Epithelial cell of proximal tubule (primary cell): ENCODE data around the gene MXI1. TPM values are rescaled to one million over a fixed set of nuclear protein-coding genes. Genes with fewer than 3 reads are reported as not detected.
"Not testable (repeated sequence)": the region's sequence is repeated elsewhere in the genome, so short reads cannot be mapped to it uniquely, and the experiment has no call there.

Experiments used
- DNase-seq: peaks from one replicate; pipeline ENCODE4 v3.0.0-alpha.2; 2011; ENCODE audit warnings: low read depth
- H3K4me3 ChIP-seq: 2 replicates; pipeline ENCODE4 v1.5.1; 2011; ENCODE audit warnings: low read depth, mild to moderate bottlenecking, low read length
- total RNA-seq: library from RNA; depleted of rRNA; stranded (reverse); fragments of >200 nt; gene quantifications from 2 replicates; pipeline ENCODE4 v1.2.3, GENCODE V29; 2015
- TF ChIP-seq, protein P1 (sequence below): conservative IDR thresholded peaks from 2 replicates; pipeline ENCODE4 v1.5.1; 2012; ENCODE audit warnings: low read depth, mild to moderate bottlenecking, low read length

MXI1 gene
- total RNA-seq, 1 donor from 2014 or later: 12.6 TPM

DNA sequence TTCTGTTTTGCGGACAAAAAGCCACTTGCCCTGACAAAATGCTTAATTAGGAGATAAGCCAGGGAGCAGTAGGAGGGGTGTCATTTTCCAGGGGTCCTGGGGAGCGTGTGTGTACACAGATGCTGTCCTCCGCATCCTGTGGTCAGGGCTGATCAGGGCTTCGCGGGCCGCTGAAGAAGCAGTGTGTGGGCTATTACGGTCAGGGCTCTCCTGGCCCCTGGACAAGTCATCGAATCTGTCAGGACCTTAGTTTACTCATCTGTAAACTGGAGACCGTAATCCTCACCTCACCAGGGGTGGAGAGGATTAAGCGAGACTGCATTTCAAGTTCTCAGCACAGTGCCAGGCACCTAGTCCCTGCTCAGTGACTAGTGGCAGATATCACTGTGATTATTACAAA lies 26.0 kb upstream of the MXI1 start:
- TF ChIP-seq, protein P1, sequence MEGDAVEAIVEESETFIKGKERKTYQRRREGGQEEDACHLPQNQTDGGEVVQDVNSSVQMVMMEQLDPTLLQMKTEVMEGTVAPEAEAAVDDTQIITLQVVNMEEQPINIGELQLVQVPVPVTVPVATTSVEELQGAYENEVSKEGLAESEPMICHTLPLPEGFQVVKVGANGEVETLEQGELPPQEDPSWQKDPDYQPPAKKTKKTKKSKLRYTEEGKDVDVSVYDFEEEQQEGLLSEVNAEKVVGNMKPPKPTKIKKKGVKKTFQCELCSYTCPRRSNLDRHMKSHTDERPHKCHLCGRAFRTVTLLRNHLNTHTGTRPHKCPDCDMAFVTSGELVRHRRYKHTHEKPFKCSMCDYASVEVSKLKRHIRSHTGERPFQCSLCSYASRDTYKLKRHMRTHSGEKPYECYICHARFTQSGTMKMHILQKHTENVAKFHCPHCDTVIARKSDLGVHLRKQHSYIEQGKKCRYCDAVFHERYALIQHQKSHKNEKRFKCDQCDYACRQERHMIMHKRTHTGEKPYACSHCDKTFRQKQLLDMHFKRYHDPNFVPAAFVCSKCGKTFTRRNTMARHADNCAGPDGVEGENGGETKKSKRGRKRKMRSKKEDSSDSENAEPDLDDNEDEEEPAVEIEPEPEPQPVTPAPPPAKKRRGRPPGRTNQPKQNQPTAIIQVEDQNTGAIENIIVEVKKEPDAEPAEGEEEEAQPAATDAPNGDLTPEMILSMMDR: no peak
- no peak overlapping the region for H3K4me3 ChIP-seq

DNA sequence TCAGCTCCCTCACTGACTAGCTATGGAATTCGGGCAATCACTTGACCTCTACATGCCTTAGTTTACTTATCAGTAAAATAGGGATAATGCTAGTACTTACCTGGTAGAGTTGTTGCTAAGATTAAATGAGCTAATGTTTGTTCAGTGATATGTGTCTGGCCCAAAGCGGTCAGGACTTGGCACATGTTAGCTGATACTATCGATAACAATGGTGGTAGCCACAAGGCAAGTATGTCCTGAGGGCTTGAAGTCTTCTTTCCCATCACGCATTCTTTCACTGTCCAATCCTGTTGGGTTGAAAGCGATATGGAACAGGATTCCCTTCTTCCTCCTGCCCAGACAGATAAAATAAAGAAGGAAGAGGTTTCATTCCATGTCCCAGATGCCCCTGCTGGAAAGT lies 25.5 kb upstream of the MXI1 start:
- H3K4me3 ChIP-seq: no peak overlapping the region
- TF ChIP-seq, protein P1: no peak
- DNase-seq: no peak

More for the DNA sequence above, 26.0 kb upstream of the MXI1 start:
- no peak for DNase-seq

DNA sequence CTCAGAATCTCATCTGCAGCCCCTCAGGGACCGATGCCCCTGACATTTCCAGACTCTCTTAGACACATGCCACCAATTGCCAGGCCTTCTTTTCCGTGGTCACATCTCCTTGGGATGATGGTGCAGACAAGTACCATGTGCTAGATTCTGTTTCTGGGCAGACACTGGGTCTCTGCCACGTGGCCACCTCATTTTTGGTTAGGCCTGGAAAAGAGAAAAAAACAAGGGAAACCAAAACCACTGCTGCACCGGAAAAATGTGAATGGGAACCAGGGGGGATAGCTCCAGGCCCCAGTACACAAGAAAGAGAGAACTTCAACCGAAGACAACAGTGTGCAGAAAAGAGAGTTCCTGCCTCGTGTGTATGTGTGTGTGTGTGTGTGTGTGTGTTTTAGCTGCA lies 23.0 kb upstream of the MXI1 start:
- TF ChIP-seq, protein P1: no peak
- no peak overlapping the region for H3K4me3 ChIP-seq
- DNase-seq: no peak

DNA sequence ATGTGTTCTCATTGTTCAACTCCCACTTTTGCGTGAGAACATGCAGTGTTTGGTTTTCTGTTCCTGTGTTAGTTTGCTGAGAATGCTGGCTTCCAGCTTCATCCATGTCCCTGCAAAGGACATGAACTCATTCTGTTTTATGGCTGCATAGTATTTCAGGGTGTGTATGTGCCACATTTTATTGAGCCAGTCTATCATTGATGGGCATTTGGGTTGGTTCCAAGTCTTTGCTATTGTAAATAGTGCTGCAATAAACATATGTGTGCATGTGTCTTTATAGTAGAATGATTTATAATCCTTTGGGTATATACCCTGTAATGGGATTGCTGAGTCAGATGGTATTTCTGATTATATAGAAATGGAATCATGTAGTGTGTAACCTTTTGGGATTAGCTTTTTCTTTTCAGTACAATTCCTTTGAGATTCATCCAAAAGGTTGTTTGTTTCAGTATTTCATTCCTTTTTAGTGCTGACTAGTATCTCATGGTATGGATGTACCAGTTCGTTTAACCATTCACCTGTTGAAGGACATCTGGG lies 21.7 kb upstream of the MXI1 start:
- not testable (repeated sequence) for H3K4me3 ChIP-seq, DNase-seq

DNA sequence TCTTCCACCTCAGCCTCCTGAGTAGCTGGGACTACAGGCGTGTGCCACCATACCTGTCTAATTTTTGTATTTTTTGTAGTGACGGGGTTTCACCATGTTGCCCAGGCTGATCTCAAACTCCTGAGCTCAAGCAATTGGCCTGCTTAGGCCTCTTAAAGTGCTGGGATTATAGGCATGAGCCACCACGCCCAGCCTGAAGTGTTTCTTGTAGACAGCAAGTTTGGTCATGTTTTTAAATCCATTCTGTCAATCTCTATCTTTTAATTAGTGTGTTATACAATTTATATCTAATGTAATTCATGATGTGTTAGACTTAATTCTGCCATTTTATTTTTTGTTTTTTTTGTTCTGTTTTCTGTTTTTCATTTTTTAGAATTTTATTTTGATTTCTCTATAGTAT lies 17.2 kb upstream of the MXI1 start:
- no peak overlapping the region for H3K4me3 ChIP-seq
- no peak for DNase-seq
- TF ChIP-seq, protein P1: no peak

DNA sequence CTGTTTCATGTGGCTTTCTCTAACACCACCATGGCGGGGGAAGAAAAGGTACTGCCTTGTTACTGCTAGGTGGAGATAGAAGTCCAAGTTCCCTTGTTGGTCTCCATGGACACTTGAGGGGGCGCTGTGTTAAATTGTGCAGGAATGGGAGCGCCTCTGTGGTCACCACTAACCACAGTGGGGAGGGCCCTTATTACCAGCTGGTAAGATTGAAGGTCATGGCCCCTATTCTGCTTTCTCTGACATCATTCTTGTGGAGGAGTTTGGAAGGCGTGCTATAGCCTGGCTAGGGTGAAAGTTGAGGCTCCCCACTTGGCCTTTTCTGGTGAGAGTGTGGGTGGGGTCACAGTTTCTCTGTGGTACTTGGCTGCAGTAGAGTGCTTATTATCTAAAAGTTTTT lies 14.9 kb upstream of the MXI1 start:
- no peak overlapping the region for H3K4me3 ChIP-seq
- TF ChIP-seq, protein P1: peak; percentile 12
- no peak for DNase-seq

DNA sequence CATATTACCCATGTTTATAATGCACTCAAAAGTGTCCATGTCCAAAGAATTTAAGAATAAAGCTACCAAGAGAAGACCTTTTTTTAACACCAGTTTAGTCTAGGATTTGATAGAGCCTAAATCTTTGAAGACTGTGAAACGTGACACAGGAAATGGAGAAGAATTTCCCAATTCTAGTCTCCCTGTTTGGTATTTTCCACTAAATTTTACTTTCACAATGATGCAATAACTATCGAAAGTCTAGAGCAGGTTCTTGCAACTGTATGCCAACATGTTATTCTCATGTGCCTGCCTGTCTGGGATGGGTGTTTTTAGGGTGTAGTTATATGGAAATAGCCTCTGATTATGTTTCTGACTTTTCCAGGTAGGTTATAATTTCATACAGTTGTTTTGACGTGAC lies 6.9 kb upstream of the MXI1 start:
- DNase-seq: no peak
- TF ChIP-seq, protein P1: no peak
- H3K4me3 ChIP-seq: no peak overlapping the region

DNA sequence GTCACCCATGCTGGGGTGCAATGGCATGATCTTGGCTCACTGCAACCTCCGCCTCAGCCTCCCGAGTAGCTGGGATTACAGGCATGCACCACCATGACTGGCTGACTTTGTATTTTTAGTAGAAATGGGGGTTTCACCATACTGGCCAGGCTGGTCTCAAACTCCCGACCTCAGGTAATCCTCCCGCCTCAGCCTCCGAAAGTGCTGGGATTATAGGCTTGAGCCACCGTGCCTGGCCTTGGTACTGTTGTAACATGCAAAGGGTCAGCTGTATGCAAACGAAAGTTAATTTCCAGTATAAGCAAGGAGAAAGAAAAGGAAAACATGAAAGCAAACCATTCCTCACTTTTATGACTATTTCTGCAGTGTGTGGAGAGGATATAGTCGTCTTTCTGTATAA lies 6.4 kb upstream of the MXI1 start:
- not testable (repeated sequence) for H3K4me3 ChIP-seq, DNase-seq
